GM18909 (cell line): ENCODE measurements around the gene TMEM260.
A peak's percentile ranks its signal among the peaks of the same experiment; 100 is the strongest.

Source experiments
- ATAC-seq: cut with Tn5 transposase; IDR thresholded peaks from one replicate; pipeline ENCODE4 v1.9.1; 2021; ENCODE audit warnings: mild to moderate bottlenecking; ENCODE audit not compliant: unreplicated experiment, poor library complexity

Gene TMEM260

GRCh38 chr14:56579345-56580220, at the start of gene TMEM260:
Gene TMEM260, plus strand, starts transcription at chr14:56579798. Its CDS starts 117 bp downstream, at chr14:56579915.
- ATAC-seq, result peak; percentile 91

- ATAC-seq, result no peak
Observed at GRCh38 chr14:56532546-56532945, 47.1 kb upstream of the TMEM260 start.

DNA sequence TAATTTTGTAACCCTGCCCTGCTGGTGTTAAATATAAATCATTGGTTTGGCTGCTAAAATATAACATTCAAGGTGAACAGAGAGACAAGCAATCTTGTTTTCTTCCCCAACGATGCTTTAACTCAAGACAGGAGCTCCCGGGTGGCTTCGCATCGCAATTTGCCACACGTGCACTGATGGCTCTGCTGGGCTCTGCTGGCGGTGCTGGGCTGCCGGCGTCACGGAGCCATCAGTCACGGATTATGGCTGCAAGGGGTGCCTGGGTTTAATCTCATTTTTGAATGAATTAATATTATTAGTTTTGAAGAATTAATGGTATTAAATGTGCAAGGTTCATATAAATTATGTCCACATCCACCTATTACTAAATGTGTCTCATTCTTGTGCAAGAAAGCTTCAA, 44.9 kb upstream of the TMEM260 start:
- no peak for ATAC-seq

DNA sequence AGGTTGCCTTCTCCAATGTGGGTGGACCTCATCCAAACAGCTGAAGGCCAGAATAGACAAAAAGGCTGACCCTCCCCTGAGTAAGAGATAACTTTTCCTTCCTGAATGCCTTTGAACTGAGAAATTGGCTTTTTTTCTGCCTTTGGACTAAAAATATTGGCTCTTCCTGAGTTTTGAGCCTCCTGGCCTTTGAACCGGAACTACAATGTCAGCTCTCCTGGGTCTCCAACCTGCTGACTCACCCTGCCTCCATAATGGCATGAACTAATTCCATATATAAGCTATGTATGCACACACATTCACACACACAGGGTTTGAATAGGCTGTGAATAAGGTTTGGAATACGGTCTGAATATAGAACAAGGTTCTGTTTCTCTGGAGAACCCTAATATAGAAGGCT, 39.7 kb upstream of the TMEM260 start:
- ATAC-seq, result no peak

GRCh38 chr14:56543436-56543835, 36.2 kb upstream of the TMEM260 start:
- ATAC-seq, result no peak

DNA sequence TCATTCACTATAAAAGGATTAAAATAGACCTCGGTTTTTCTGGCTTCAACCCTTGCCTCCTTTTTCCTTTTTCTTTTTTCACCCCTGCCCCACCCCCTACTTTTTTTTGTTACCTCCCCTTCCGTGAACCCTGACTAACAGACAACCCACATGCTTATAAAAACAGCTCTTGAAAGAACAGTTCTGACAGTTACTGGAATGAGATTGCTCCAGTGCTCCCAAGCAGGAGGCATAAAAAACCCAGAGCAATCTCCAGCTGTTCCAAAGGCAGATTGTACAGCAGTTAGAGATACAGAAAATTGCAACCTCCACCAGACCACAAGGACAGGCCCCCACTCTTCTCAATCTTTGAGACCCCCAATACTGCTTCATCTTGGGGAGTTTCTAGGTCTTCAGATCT, 29.9 kb upstream of the TMEM260 start:
- no peak for ATAC-seq

DNA sequence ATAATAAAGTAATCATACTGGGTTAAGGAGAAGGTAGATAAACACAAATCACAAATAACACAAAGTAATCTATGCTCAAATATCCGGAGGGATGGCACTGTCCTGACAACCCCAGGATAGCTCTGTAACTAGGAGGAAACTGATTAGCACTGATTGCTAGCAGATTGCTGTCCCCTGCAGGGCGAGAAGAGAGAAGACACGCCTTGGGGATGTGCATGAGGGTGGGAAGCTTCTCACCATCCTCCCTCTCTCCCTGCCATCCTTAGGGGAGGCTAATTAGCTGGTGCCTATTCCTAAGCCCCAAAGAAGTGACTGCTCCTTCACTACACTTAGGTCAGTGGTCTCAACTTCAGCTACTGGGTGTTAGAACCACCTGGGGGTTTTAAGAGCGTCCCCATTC, 27.0 kb upstream of the TMEM260 start:
- ATAC-seq, result no peak

DNA sequence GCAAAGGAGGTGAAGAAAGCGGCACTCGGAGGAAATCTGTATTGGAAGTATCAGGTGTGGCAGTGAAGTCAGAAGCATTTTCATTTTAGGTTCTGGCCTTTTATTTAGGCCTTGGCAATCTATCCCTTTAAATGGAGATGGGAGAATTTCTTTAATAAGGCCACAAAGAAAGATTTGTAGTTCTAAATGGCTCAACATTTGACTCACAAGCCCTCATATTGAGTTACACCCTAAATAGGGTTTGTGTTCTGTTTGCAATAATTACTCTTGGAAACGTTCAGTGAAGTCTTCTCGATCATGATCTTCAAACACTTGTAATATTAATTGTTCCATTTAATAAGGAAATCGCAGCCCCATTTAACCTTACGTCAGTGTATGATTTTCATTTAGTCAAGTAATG, 25.3 kb upstream of the TMEM260 start:
- no peak for ATAC-seq

DNA sequence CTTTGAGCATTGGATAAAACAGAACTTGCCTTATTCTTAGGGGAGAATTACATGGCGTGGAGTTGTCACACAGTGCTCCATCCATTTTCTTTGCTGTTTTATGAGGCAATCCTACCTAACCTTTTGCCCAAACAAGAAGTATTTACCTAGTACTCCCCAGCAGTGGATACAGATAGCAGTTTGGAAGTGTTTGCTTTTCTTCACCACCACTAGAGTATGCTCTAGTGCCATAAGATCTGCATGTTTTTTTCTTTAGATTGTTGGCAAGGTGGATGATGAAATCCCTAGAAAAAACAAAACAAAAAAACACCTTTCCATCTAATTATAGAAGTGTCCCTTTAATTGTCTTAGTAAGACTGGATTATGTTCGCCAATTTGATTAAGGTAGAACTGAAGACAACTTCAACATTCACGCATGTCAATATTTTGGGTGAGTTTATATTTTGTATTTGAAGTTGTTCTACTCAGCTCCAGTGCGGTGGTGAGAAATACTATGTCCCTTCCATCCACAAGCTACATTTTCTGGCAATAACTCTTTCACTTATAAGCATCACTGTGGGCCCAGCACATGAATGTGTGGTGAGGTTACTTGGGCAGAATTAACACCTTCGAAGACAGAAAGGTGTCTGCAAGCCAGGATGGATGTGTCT, 23.6 kb upstream of the TMEM260 start:
- no peak for ATAC-seq

DNA sequence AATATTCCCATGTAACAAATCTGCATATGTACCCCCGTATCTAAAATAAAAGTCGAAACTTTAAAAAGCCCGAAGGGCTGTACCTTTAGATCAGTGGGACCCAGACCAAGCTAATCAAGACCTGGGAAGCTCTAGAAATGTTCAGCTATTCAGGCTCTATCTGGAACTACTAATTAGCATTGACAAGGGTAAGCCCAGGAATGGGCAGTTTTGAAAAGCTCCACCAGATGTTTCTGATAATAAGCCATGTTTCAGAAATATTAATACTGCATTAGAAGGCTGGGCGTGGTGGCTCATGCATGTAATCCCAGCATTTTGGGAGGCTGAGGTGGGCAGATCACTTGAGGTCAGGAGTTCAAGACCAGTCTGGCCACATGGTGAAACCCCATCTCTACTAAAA, 20.4 kb upstream of the TMEM260 start:
- no peak for ATAC-seq

- no peak for ATAC-seq
Observed at GRCh38 chr14:56561606-56562005, 18.0 kb upstream of the TMEM260 start.

DNA sequence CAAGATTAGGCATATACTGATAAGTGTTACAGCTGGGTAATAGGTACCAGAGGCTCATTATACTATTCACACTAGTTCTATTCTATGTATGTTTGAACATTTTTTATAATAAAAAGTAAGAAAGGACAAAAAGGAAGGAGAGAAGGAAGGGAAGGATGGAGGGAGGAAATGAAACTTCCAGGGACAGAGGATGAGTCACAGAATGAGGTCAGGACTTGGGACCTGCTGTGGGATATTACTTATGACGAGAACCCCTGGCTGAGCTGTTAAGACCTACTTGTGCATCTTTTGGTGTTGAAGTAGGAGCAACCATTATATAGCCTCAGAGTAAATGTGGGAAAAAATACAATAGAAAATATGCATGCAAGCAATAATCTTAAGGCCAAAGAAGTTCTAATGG, 16.7 kb upstream of the TMEM260 start:
- ATAC-seq, result no peak

GRCh38 chr14:56569174-56569573, 10.4 kb upstream of the TMEM260 start:
- no peak for ATAC-seq

- no peak for ATAC-seq
Observed at GRCh38 chr14:56570295-56570694, 9.3 kb upstream of the TMEM260 start.

DNA sequence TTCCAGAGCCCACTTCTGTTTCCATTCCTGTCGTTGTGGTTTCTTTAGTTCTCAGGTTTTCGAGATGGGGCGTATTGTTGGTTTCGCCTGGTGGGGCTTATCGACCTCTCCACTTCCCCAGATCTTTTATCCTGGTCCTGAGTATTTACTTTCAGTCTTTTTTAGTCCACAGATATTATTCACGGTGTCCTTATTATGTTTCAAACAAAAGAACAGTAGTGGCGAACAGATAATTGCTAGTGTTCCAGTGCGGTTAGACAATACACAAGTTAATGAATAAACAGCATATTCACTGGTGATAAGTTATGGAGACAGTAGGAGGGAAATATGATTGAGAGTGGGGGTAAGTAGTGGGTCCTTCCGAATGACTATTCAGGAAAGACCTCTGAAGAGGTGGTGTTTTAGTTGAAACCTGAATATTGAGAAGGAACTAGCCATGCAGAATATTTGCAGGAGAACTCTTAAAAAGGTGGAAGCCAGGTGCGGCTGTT, 668 bp downstream of the TMEM260 start:
- peak; percentile 15 for ATAC-seq

- no peak for ATAC-seq
Observed at GRCh38 chr14:56581041-56581727, 1.6 kb downstream of the TMEM260 start.

GRCh38 chr14:56585461-56586084, 6.0 kb downstream of the TMEM260 start:
- no peak for ATAC-seq

DNA sequence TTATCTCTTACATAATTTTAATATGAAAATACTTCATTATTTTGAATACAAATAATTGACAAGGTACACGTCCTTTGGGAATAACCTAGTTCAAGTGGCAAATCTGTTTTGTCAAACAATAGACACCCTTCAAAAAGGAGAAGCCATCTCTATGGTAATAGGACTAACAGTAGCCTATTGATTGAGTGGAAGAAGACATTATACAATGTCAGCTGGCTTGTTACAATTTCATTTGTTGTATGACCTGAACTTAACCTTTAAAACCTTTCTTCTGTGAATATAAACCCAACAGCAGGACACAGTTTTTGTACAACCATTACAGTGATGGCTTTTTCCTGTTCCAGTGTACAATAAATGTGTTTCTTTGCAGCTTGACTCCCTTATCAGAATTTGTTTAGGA, 8.1 kb downstream of the TMEM260 start:
- no peak for ATAC-seq

DNA sequence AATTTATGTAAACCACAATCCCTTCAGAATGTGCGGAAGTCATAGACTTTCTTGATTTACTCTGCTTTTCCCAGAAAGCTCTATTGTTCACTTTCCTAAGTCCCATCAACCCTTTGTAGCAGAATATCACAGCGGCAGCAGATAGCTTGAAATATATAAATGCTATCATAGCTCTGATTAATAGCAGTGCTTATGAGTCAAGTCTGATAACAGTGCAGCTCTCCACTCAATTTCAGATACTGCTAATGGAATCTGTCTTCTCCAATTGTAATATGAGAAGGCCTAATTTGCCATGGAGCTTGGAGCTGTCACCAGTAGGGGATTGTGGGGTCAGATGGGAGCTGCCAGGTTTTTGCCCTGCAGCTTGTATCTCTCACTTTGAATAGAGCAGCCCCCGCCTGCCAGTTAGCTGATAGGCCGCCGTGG, 10.9 kb downstream of the TMEM260 start:
- no peak for ATAC-seq

- ATAC-seq, result no peak
Observed at GRCh38 chr14:56592746-56593544, 13.3 kb downstream of the TMEM260 start.
